Activated naive CD8-positive, alpha-beta T cell treated with anti-CD3 and anti-CD28 coated beads, Interleukin-2, amount 50 U/mL, for 24 hours (primary cell): Measurements from ENCODE around the gene SLC26A6.

ENCODE experiments used
- ATAC-seq: fragments of 150-1000 bp; cut with Tn5 transposase; one replicate; pipeline ENCODE4 v1.10.0; 2021
- DNase-seq: peaks from one replicate; pipeline ENCODE4 v3.0.0; 2021
- H3K27ac Mint-ChIP-seq: one replicate; pipeline ENCODE4 v1.8.0; 2021; ENCODE audit warnings: mild to moderate bottlenecking, mixed read lengths
- H3K27me3 Mint-ChIP-seq: one replicate; pipeline ENCODE4 v1.8.0; 2021; ENCODE audit warnings: mixed read lengths
- H3K36me3 Mint-ChIP-seq: one replicate; pipeline ENCODE4 v1.8.0; 2021; ENCODE audit warnings: low read depth, mixed read lengths
- H3K4me1 Mint-ChIP-seq: one replicate; pipeline ENCODE4 v1.8.0; 2021; ENCODE audit warnings: mixed read lengths
- H3K4me3 Mint-ChIP-seq: one replicate; pipeline ENCODE4 v1.8.0; 2021; ENCODE audit warnings: mild to moderate bottlenecking, moderate library complexity, mixed read lengths
- H3K9me3 Mint-ChIP-seq: one replicate; pipeline ENCODE4 v1.8.0; 2021; ENCODE audit warnings: mixed read lengths

The SLC26A6 gene

GRCh38 chr3:48629894-48630293, 5.4 kb downstream of the SLC26A6 start:
- H3K36me3 Mint-ChIP-seq = peaks cover 13% of the 10 kb centered on the region
- no peak overlapping the region for H3K27ac Mint-ChIP-seq
- H3K4me1 Mint-ChIP-seq = peaks cover 7% of the 10 kb centered on the region
- ATAC-seq (no peak), DNase-seq (no peak)
- H3K27me3 Mint-ChIP-seq = no peaks in the 10 kb centered on the region
- H3K9me3 Mint-ChIP-seq = no peaks in the 10 kb centered on the region
- no peak overlapping the region for H3K4me3 Mint-ChIP-seq

- ATAC-seq = no peak
- no peaks in the 10 kb centered on the region for H3K27me3 Mint-ChIP-seq
- H3K36me3 Mint-ChIP-seq = peaks cover 13% of the 10 kb centered on the region
- H3K27ac Mint-ChIP-seq = no peak overlapping the region
- no peaks in the 10 kb centered on the region for H3K4me1 Mint-ChIP-seq
- DNase-seq = no peak
- no peak overlapping the region for H3K4me3 Mint-ChIP-seq
- no peaks in the 10 kb centered on the region for H3K9me3 Mint-ChIP-seq
Observed at GRCh38 chr3:48628277-48629017, 6.8 kb downstream of the SLC26A6 start.

- no peaks in the 10 kb centered on the region for H3K4me1 Mint-ChIP-seq
- no peaks in the 10 kb centered on the region for H3K27me3 Mint-ChIP-seq
- DNase-seq (no peak), ATAC-seq (peak; percentile 6)
- H3K36me3 Mint-ChIP-seq = peaks cover 10% of the 10 kb centered on the region
- H3K27ac Mint-ChIP-seq = no peak overlapping the region
- no peaks in the 10 kb centered on the region for H3K9me3 Mint-ChIP-seq
- H3K4me3 Mint-ChIP-seq = no peak overlapping the region
Observed at GRCh38 chr3:48625600-48625999, 9.7 kb downstream of the SLC26A6 start.

- Mint-ChIP-seq H3K27me3 (no peaks in the 10 kb centered on the region), H3K4me3 (no peak overlapping the region), H3K4me1 (no peaks in the 10 kb centered on the region), H3K9me3 (no peaks in the 10 kb centered on the region), H3K27ac (no peak overlapping the region), H3K36me3 (peaks cover 11% of the 10 kb centered on the region)
- ATAC-seq (no peak), DNase-seq (no peak)
Observed at GRCh38 chr3:48624767-48625166, 10.5 kb downstream of the SLC26A6 start.

GRCh38 chr3:48623851-48624547, 11.3 kb downstream of the SLC26A6 start:
- no peak overlapping the region for H3K27ac Mint-ChIP-seq
- peaks cover 11% of the 10 kb centered on the region for H3K36me3 Mint-ChIP-seq
- no peak for DNase-seq
- H3K4me1 Mint-ChIP-seq = no peaks in the 10 kb centered on the region
- no peak overlapping the region for H3K4me3 Mint-ChIP-seq
- H3K27me3 Mint-ChIP-seq = no peaks in the 10 kb centered on the region
- no peak for ATAC-seq
- peaks cover 2% of the 10 kb centered on the region for H3K9me3 Mint-ChIP-seq

GRCh38 chr3:48621461-48621869, 13.8 kb downstream of the SLC26A6 start, which contains the start of gene TMEM89:
Gene TMEM89 (minus strand): TSS chr3:48621769. CDS start chr3:48621756, 13 bp downstream.
- Mint-ChIP-seq H3K27me3 (no peaks in the 10 kb centered on the region), H3K27ac (no peak within 1 kb of the TSS), H3K4me3 (no peak within 1 kb of the TSS), H3K36me3 (peaks cover 13% of the 10 kb centered on the region), H3K9me3 (peaks cover 17% of the 10 kb centered on the region), H3K4me1 (no peaks in the 10 kb centered on the region)
- ATAC-seq (no peak), DNase-seq (no peak)

GRCh38 chr3:48619541-48620524, 15.4 kb downstream of the SLC26A6 start:
- Mint-ChIP-seq H3K4me1 (peaks cover 9% of the 10 kb centered on the region), H3K27me3 (no peaks in the 10 kb centered on the region), H3K36me3 (peaks cover 17% of the 10 kb centered on the region), H3K4me3 (no peak overlapping the region), H3K27ac (no peak overlapping the region), H3K9me3 (peaks cover 23% of the 10 kb centered on the region)
- ATAC-seq (no peak), DNase-seq (no peak)

- Mint-ChIP-seq H3K9me3 (peaks cover 23% of the 10 kb centered on the region), H3K36me3 (peaks cover 17% of the 10 kb centered on the region), H3K4me3 (no peak overlapping the region), H3K4me1 (peaks cover 17% of the 10 kb centered on the region), H3K27me3 (no peaks in the 10 kb centered on the region), H3K27ac (no peak overlapping the region)
- no peak for DNase-seq
- ATAC-seq = no peak
Observed at GRCh38 chr3:48617559-48617958, 17.7 kb downstream of the SLC26A6 start.

- peak overlapping the region; percentile 4 for H3K4me3 Mint-ChIP-seq
- peaks cover 21% of the 10 kb centered on the region for H3K9me3 Mint-ChIP-seq
- ATAC-seq = peak; percentile 68
- H3K36me3 Mint-ChIP-seq = peaks cover 14% of the 10 kb centered on the region
- no peak for DNase-seq
- H3K27ac Mint-ChIP-seq = peak overlapping the region; percentile 87
- no peaks in the 10 kb centered on the region for H3K27me3 Mint-ChIP-seq
- peaks cover 23% of the 10 kb centered on the region for H3K4me1 Mint-ChIP-seq
Observed at GRCh38 chr3:48614044-48614443, 21.2 kb downstream of the SLC26A6 start.

GRCh38 chr3:48612309-48612708, 23.0 kb downstream of the SLC26A6 start:
- DNase-seq (no peak), ATAC-seq (no peak)
- no peak overlapping the region for H3K27ac Mint-ChIP-seq
- H3K36me3 Mint-ChIP-seq = peaks cover 18% of the 10 kb centered on the region
- H3K4me3 Mint-ChIP-seq = no peak overlapping the region
- H3K9me3 Mint-ChIP-seq = peaks cover 9% of the 10 kb centered on the region
- H3K27me3 Mint-ChIP-seq = no peaks in the 10 kb centered on the region
- H3K4me1 Mint-ChIP-seq = peaks cover 36% of the 10 kb centered on the region

- peak; percentile 95 for ATAC-seq
- H3K36me3 Mint-ChIP-seq = peaks cover 20% of the 10 kb centered on the region
- peak; percentile 92 for DNase-seq
- peak within 1 kb of the TSS; percentile 97 for H3K4me3 Mint-ChIP-seq
- H3K27me3 Mint-ChIP-seq = no peaks in the 10 kb centered on the region
- H3K9me3 Mint-ChIP-seq = no peaks in the 10 kb centered on the region
- H3K27ac Mint-ChIP-seq = peak within 1 kb of the TSS; percentile 97
- peaks cover 27% of the 10 kb centered on the region for H3K4me1 Mint-ChIP-seq
Observed at GRCh38 chr3:48609088-48610005, 25.9 kb downstream of the SLC26A6 start, which contains the start of gene UQCRC1. Gene UQCRC1 (minus strand): TSS chr3:48609646. CDS start chr3:48609620, 26 bp downstream.

- peaks cover 31% of the 10 kb centered on the region for H3K36me3 Mint-ChIP-seq
Observed at GRCh38 chr3:48607519-48607918, 27.7 kb downstream of the SLC26A6 start.

GRCh38 chr3:48601622-48601994, 33.7 kb downstream of the SLC26A6 start:
- Mint-ChIP-seq H3K4me1 (no peaks in the 10 kb centered on the region), H3K27ac (no peak overlapping the region), H3K4me3 (no peak overlapping the region), H3K27me3 (no peaks in the 10 kb centered on the region), H3K36me3 (peaks cover 27% of the 10 kb centered on the region), H3K9me3 (no peaks in the 10 kb centered on the region)
- no peak for ATAC-seq
- DNase-seq = no peak

More at GRCh38 chr3:48607519-48607918, 27.7 kb downstream of the SLC26A6 start:
- Mint-ChIP-seq H3K27me3 (no peaks in the 10 kb centered on the region), H3K27ac (no peak overlapping the region), H3K9me3 (no peaks in the 10 kb centered on the region), H3K4me1 (peaks cover 19% of the 10 kb centered on the region), H3K4me3 (no peak overlapping the region)
- ATAC-seq = no peak
- peak; percentile 27 for DNase-seq
